ENCODE data around the gene ZFAND2B. TPM values are rescaled to one million over a fixed set of nuclear protein-coding genes. Genes with fewer than 3 reads are reported as not detected.

Gene ZFAND2B
- total RNA-seq, 3 donors from 2014 or later: 43.6 to 52.0 (median 45.0) TPM

DNA sequence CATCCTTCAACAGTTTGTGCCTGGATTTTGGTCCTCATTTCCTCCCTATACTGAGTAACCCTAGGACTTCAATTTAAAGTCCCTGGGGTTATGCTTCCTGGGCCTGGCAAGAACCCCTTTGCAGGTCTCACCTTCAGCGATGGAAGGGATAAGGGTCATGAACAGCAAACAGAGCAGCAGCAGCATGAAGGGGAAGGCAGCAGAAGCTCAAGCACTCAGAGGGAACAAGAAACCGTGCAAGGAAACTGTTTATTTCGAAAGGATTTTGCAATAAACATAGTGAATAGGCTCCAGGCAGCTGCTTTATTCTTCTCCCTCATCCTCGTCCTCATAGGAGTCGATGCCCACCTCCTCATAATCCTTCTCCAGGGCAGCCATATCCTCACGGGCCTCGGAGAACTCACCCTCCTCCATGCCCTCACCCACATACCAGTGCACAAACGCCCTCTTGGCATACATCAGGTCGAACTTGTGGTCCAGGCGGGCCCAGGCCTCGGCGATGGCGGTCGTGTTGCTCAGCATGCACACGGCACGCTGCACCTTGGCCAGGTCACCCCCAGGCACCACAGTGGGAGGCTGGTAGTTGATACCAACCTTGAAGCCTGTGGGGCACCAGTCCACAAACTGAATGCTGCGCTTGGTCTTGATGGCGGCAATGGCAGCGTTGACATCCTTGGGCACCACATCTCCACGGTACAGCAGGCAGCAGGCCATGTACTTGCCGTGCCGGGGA lies 43.6 kb downstream of the ZFAND2B start:
- no peaks in the 10 kb centered on the region for H3K9me3 ChIP-seq
- intact Hi-C loops (cut with DNase I; ENCODE audit: low total_unique reads): no loop called here
- no peaks in the 10 kb centered on the region for H3K36me3 ChIP-seq
- H3K4me3 ChIP-seq: peak overlapping the region in 1 of 3 donors; percentile 43
- H3K4me1 ChIP-seq: peaks cover 19 to 24% of the 10 kb centered on the region in 2 donors
- TF ChIP-seq POLR2AphosphoS5 (IDR thresholded peaks at IDR 0.05) (no peak), POLR2A (IDR thresholded peaks at IDR 0.05) (no peak)
- TF ChIP-seq, protein P1, sequence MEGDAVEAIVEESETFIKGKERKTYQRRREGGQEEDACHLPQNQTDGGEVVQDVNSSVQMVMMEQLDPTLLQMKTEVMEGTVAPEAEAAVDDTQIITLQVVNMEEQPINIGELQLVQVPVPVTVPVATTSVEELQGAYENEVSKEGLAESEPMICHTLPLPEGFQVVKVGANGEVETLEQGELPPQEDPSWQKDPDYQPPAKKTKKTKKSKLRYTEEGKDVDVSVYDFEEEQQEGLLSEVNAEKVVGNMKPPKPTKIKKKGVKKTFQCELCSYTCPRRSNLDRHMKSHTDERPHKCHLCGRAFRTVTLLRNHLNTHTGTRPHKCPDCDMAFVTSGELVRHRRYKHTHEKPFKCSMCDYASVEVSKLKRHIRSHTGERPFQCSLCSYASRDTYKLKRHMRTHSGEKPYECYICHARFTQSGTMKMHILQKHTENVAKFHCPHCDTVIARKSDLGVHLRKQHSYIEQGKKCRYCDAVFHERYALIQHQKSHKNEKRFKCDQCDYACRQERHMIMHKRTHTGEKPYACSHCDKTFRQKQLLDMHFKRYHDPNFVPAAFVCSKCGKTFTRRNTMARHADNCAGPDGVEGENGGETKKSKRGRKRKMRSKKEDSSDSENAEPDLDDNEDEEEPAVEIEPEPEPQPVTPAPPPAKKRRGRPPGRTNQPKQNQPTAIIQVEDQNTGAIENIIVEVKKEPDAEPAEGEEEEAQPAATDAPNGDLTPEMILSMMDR (IDR thresholded peaks at IDR 0.05): no peak
- peak overlapping the region; percentile 93 to 98 for H3K27ac ChIP-seq
- no peaks in the 10 kb centered on the region for H3K27me3 ChIP-seq
- DNase-seq (ENCODE audit: low spot score in 2 of 2): no peak

DNA sequence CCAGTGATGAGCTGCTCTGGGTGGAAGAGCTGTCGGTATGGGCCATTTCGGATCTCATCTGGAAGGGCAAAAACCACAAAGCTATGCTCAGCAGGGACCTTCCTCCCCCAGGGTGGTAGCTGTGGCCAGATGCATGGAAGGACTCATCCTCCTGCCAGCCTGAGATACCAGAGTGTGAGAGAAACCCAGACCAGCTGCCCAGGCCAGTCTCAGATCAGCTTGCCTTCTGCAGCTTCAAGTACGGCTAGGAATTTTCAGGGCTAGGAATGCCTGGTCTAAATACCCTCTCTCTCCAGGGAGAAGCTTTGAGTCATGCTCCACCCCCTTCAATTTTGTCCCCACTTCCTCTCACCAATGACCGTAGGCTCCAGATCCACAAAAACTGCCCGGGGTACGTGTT lies 45.1 kb downstream of the ZFAND2B start:
- peak overlapping the region in 1 of 3 donors; percentile 76 for H3K4me3 ChIP-seq
- peaks cover 19 to 24% of the 10 kb centered on the region in 2 donors for H3K4me1 ChIP-seq
- intact Hi-C loops (cut with DNase I; ENCODE audit: low total_unique reads): no loop called here
- no peaks in the 10 kb centered on the region for H3K9me3 ChIP-seq
- H3K27ac ChIP-seq: peak overlapping the region; percentile 93 to 98
- H3K36me3 ChIP-seq: no peaks in the 10 kb centered on the region
- DNase-seq (ENCODE audit: low spot score in 2 of 2): no peak
- H3K27me3 ChIP-seq: no peaks in the 10 kb centered on the region
- TF ChIP-seq POLR2A (IDR thresholded peaks at IDR 0.05): no peak
- no peak for TF ChIP-seq POLR2AphosphoS5 (IDR thresholded peaks at IDR 0.05)
- TF ChIP-seq, protein P1 (IDR thresholded peaks at IDR 0.05): no peak

DNA sequence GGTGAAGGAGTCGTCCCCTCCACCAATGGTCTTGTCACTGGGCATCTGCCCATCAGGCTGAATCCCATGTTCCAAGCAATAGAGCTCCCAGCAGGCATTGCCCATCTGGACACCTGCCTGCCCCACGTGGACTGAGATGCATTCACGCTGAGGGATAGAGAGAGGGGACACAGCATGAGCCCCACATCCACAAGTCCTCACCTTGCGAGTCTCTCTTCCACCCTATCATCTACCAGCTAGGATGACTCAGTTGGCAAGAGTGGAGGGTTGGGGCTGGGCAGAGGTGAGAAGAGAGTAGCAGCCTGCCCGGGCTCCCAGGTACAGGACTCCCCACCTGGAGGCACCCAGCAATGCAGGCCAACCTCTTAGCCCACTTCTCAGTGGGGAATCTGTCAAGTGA lies 45.5 kb downstream of the ZFAND2B start:
- Histone ChIP-seq H3K27ac (peak overlapping the region; percentile 93 to 98), H3K36me3 (no peaks in the 10 kb centered on the region), H3K4me3 (peak overlapping the region; percentile 55 to 76 (median 69)), H3K4me1 (peaks cover 19 to 24% of the 10 kb centered on the region in 2 donors), H3K9me3 (no peaks in the 10 kb centered on the region), H3K27me3 (no peaks in the 10 kb centered on the region)
- intact Hi-C loops (cut with DNase I; ENCODE audit: low total_unique reads): no loop called here
- no peak for DNase-seq (ENCODE audit: low spot score in 2 of 2)
- TF ChIP-seq POLR2A (IDR thresholded peaks at IDR 0.05) (no peak), POLR2AphosphoS5 (IDR thresholded peaks at IDR 0.05) (no peak)
- TF ChIP-seq, protein P1 (IDR thresholded peaks at IDR 0.05): no peak

- H3K36me3 ChIP-seq: no peaks in the 10 kb centered on the region
- H3K4me3 ChIP-seq: peak overlapping the region; percentile 55 to 76 (median 69)
- no peak for DNase-seq (ENCODE audit: low spot score in 2 of 2)
- TF ChIP-seq POLR2A (IDR thresholded peaks at IDR 0.05) (no peak), POLR2AphosphoS5 (IDR thresholded peaks at IDR 0.05) (no peak)
- TF ChIP-seq, protein P1 (IDR thresholded peaks at IDR 0.05): no peak
- H3K4me1 ChIP-seq: peaks cover 19 to 23% of the 10 kb centered on the region in 2 donors
- H3K27ac ChIP-seq: peak overlapping the region; percentile 93 to 98
- intact Hi-C loops (cut with DNase I; ENCODE audit: low total_unique reads): no loop called here
- no peaks in the 10 kb centered on the region for H3K27me3 ChIP-seq
- no peaks in the 10 kb centered on the region for H3K9me3 ChIP-seq
These were observed 46.0 kb downstream of the ZFAND2B start for GRCh38 chr2:219252570-219252899.

DNA sequence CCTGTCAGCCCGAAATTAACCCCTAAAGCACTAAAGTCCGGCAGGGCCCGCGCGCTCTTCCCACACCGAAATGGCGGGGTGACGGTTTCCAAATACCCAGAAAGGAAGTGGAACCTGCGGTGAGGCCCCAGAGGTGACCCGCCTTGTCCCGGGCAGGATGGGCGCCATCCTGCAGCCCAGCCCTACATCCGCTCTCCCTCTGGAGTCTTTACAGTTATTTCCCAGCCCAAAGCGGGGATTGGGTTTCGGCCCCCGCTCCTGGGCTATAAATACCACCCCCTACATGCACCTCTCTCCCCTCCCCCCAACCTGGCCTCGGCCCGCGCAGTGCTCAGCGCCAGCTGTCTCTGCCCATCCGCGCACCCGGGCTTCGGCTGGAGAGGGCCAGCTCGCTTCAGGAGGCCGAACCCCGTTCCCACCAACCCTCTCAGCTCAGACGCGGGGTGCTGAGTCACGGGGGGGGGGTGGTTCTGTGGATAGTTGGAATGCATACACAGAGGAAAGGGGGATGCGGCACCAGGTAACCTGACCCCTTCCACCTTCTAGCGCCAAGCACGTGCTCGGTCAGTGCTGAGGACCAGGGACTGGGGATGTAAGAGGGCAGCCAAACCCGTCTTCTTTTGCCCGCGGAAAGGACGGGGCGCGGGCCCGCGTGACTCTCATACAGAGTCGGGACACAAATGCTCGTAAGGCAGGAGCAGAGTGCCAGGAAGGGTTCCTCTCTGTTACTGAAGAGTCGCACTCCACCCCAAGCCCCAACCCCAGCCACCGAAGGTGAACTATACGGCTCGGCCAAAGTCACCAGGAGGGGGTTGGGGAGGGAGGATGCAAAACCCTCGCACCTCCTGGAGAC lies 46.5 kb downstream of the ZFAND2B start, which contains the start of gene TUBA4B:
TSS of gene TUBA4B (plus strand) at position 344 of the 853 bp plus-strand sequence. CDS start at position 509, 165 bp downstream.
- intact Hi-C loops (cut with DNase I; ENCODE audit: low total_unique reads): no loop called here
- H3K9me3 ChIP-seq: no peaks in the 10 kb centered on the region
- H3K27me3 ChIP-seq: no peaks in the 10 kb centered on the region
- H3K4me3 ChIP-seq: peak within 1 kb of the TSS; percentile 55 to 76 (median 69)
- TF ChIP-seq, protein P1 (IDR thresholded peaks at IDR 0.05): no peak
- TF ChIP-seq POLR2AphosphoS5 (IDR thresholded peaks at IDR 0.05) (no peak), POLR2A (IDR thresholded peaks at IDR 0.05) (no peak)
- no peak for DNase-seq (ENCODE audit: low spot score in 2 of 2)
- H3K36me3 ChIP-seq: no peaks in the 10 kb centered on the region
- H3K27ac ChIP-seq: peak within 1 kb of the TSS; percentile 93 to 98
- peaks cover 17 to 18% of the 10 kb centered on the region in 2 donors for H3K4me1 ChIP-seq
